ENCODE results near the gene PLAC9. TPM values are rescaled to one million over a fixed set of nuclear protein-coding genes. Genes with fewer than 3 reads are reported as not detected.

Gene PLAC9
- total RNA-seq, 1 donor from 2014 or later: 1.5 TPM

- no peak for FAIRE-seq
- Histone ChIP-seq H3K9ac (ENCODE audit: low read length) (no peak overlapping the region), H3K27ac (ENCODE audit: low read depth, low read length) (no peak overlapping the region), H3K79me2 (ENCODE audit: insufficient read depth, low read length) (no peaks in the 10 kb centered on the region), H4K20me1 (ENCODE audit: insufficient read depth, low read length) (no peaks in the 10 kb centered on the region), H3K36me3 (ENCODE audit: insufficient read depth, low read length) (no peaks in the 10 kb centered on the region), H3K4me1 (ENCODE audit: insufficient read depth, low read length) (no peaks in the 10 kb centered on the region), H3K9me3 (ENCODE audit: insufficient read depth, low read depth, low read length) (no peaks in the 10 kb centered on the region), H2AFZ (ENCODE audit: low read depth, low read length) (no peak overlapping the region), H3K4me2 (ENCODE audit: low read length) (no peak overlapping the region), H3K4me3 (ENCODE audit: insufficient read depth, low read depth, low read length) (no peak overlapping the region), H3K27me3 (ENCODE audit: insufficient read depth, low read length) (no peaks in the 10 kb centered on the region)
- Mint-ChIP-seq H3K36me3 (ENCODE audit: low read depth, unreplicated experiment) (no peaks in the 10 kb centered on the region), H3K9me3 (ENCODE audit: unreplicated experiment) (no peaks in the 10 kb centered on the region), H3K4me3 (ENCODE audit: unreplicated experiment) (no peak overlapping the region), H3K27me3 (ENCODE audit: low read depth, unreplicated experiment) (peaks cover 13% of the 10 kb centered on the region), H3K4me1 (ENCODE audit: low read depth, unreplicated experiment) (no peaks in the 10 kb centered on the region), H3K27ac (ENCODE audit: unreplicated experiment) (no peak overlapping the region)
- TF ChIP-seq EZH2 (IDR thresholded peaks at IDR 0.05; ENCODE audit: insufficient read depth, low read length): no peak
- TF ChIP-seq CTCF (IDR thresholded peaks at IDR 0.05; ENCODE audit: insufficient read depth, low read depth, low read length): no peak
- DNase-seq (ENCODE audit: low read depth): no peak
Observed at GRCh38 chr10:80122746-80123145, 9.8 kb upstream of the PLAC9 start.

GRCh38 chr10:80126876-80127275, 5.7 kb upstream of the PLAC9 start:
- Mint-ChIP-seq H3K27me3 (ENCODE audit: low read depth, unreplicated experiment) (peaks cover 9% of the 10 kb centered on the region), H3K27ac (ENCODE audit: unreplicated experiment) (no peak overlapping the region), H3K4me1 (ENCODE audit: low read depth, unreplicated experiment) (peaks cover 3% of the 10 kb centered on the region), H3K36me3 (ENCODE audit: low read depth, unreplicated experiment) (no peaks in the 10 kb centered on the region), H3K4me3 (ENCODE audit: unreplicated experiment) (no peak overlapping the region), H3K9me3 (ENCODE audit: unreplicated experiment) (no peaks in the 10 kb centered on the region)
- Histone ChIP-seq H4K20me1 (ENCODE audit: insufficient read depth, low read length) (no peaks in the 10 kb centered on the region), H3K9ac (ENCODE audit: low read length) (no peak overlapping the region), H3K4me1 (ENCODE audit: insufficient read depth, low read length) (no peaks in the 10 kb centered on the region), H3K4me3 (ENCODE audit: insufficient read depth, low read depth, low read length) (no peak overlapping the region), H3K9me3 (ENCODE audit: insufficient read depth, low read depth, low read length) (no peaks in the 10 kb centered on the region), H2AFZ (ENCODE audit: low read depth, low read length) (no peak overlapping the region), H3K4me2 (ENCODE audit: low read length) (no peak overlapping the region), H3K27ac (ENCODE audit: low read depth, low read length) (no peak overlapping the region), H3K27me3 (ENCODE audit: insufficient read depth, low read length) (no peaks in the 10 kb centered on the region), H3K79me2 (ENCODE audit: insufficient read depth, low read length) (no peaks in the 10 kb centered on the region), H3K36me3 (ENCODE audit: insufficient read depth, low read length) (no peaks in the 10 kb centered on the region)
- DNase-seq (ENCODE audit: low read depth): no peak
- TF ChIP-seq EZH2 (IDR thresholded peaks at IDR 0.05; ENCODE audit: insufficient read depth, low read length) (no peak), CTCF (IDR thresholded peaks at IDR 0.05; ENCODE audit: insufficient read depth, low read depth, low read length) (no peak)
- no peak for FAIRE-seq

- Histone ChIP-seq H3K4me2 (ENCODE audit: low read length) (no peak overlapping the region), H3K9ac (ENCODE audit: low read length) (no peak overlapping the region), H3K27me3 (ENCODE audit: insufficient read depth, low read length) (no peaks in the 10 kb centered on the region), H3K36me3 (ENCODE audit: insufficient read depth, low read length) (no peaks in the 10 kb centered on the region), H3K27ac (ENCODE audit: low read depth, low read length) (no peak overlapping the region), H3K9me3 (ENCODE audit: insufficient read depth, low read depth, low read length) (no peaks in the 10 kb centered on the region), H3K4me3 (ENCODE audit: insufficient read depth, low read depth, low read length) (no peak overlapping the region), H4K20me1 (ENCODE audit: insufficient read depth, low read length) (no peaks in the 10 kb centered on the region), H3K4me1 (ENCODE audit: insufficient read depth, low read length) (peaks cover 8% of the 10 kb centered on the region), H3K79me2 (ENCODE audit: insufficient read depth, low read length) (no peaks in the 10 kb centered on the region), H2AFZ (ENCODE audit: low read depth, low read length) (no peak overlapping the region)
- FAIRE-seq (no peak), DNase-seq (ENCODE audit: low read depth) (no peak)
- no peaks in the 10 kb centered on the region for H3K9me3 Mint-ChIP-seq (ENCODE audit: unreplicated experiment)
- H3K4me3 Mint-ChIP-seq (ENCODE audit: unreplicated experiment): no peak overlapping the region
- H3K36me3 Mint-ChIP-seq (ENCODE audit: low read depth, unreplicated experiment): no peaks in the 10 kb centered on the region
- no peak overlapping the region for H3K27ac Mint-ChIP-seq (ENCODE audit: unreplicated experiment)
- H3K4me1 Mint-ChIP-seq (ENCODE audit: low read depth, unreplicated experiment): peaks cover 7% of the 10 kb centered on the region
- H3K27me3 Mint-ChIP-seq (ENCODE audit: low read depth, unreplicated experiment): peaks cover 17% of the 10 kb centered on the region
- TF ChIP-seq CTCF (IDR thresholded peaks at IDR 0.05; ENCODE audit: insufficient read depth, low read depth, low read length) (no peak), EZH2 (IDR thresholded peaks at IDR 0.05; ENCODE audit: insufficient read depth, low read length) (no peak)
Observed at GRCh38 chr10:80131499-80131901, 1.0 kb upstream of the PLAC9 start.

Measured in astrocyte (in vitro differentiated cells and primary cell).